Measurements from ENCODE around the gene PCBP2. TPM values are rescaled to one million over a fixed set of nuclear protein-coding genes. Genes with fewer than 3 reads are reported as not detected.
"Not testable (repeated sequence)": the region's sequence is repeated elsewhere in the genome, so short reads cannot be mapped to it uniquely, and the experiment has no call there.

The PCBP2 gene
- total RNA-seq, 1 donor, result 233 TPM

DNA sequence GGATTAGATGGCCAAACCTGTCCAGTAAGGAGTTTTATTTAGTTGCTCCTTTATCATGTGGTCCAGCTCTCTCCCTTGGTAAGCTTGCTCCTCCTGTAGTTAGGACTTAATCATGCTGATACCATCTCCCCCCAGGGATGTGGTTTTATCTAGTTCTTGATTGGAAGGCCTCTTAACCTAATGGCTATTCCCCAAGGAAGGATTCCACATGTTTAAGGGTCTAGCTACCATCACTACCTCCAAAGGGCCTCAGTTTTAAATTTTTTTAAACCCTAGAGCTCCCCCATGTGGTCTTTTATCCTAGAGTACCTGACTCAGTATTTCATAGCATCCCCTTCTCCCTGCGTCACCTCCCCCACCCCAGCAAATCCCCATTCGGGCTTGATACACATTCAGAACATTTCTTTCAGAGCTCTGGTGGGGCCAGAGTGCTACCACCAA lies 24.9 kb downstream of the PCBP2 start:
- DNase-seq (ENCODE audit: low read depth), result peak; percentile 51
- TF ChIP-seq, protein P1, sequence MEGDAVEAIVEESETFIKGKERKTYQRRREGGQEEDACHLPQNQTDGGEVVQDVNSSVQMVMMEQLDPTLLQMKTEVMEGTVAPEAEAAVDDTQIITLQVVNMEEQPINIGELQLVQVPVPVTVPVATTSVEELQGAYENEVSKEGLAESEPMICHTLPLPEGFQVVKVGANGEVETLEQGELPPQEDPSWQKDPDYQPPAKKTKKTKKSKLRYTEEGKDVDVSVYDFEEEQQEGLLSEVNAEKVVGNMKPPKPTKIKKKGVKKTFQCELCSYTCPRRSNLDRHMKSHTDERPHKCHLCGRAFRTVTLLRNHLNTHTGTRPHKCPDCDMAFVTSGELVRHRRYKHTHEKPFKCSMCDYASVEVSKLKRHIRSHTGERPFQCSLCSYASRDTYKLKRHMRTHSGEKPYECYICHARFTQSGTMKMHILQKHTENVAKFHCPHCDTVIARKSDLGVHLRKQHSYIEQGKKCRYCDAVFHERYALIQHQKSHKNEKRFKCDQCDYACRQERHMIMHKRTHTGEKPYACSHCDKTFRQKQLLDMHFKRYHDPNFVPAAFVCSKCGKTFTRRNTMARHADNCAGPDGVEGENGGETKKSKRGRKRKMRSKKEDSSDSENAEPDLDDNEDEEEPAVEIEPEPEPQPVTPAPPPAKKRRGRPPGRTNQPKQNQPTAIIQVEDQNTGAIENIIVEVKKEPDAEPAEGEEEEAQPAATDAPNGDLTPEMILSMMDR (IDR thresholded peaks at IDR 0.05; ENCODE audit: insufficient read depth, low read length), result peak; percentile 19
- H3K4me3 ChIP-seq (ENCODE audit: low read depth, low read length), result no peak overlapping the region

DNA sequence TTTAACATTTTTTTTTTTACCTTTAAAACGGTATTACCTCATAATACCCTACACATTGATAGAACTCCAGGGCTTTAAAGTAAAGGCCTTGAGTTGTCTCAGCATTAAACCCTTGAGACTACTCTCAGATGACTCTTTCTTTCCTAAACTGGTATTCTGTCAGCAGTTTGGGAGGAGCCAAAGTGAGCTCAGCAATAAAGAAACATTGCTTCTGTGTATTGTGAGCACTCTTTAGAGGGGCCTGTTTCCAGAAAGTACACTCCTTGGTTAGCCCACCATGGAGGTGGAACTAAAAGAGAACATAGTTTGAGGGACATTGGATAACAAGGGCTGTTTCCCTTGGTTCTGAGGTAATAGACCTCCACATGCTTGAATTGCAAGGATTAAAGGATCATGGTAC lies 27.0 kb downstream of the PCBP2 start:
- DNase-seq (ENCODE audit: low read depth), result peak; percentile 34
- TF ChIP-seq, protein P1 (IDR thresholded peaks at IDR 0.05; ENCODE audit: insufficient read depth, low read length), result no peak
- no peak overlapping the region for H3K4me3 ChIP-seq (ENCODE audit: low read depth, low read length)

DNA sequence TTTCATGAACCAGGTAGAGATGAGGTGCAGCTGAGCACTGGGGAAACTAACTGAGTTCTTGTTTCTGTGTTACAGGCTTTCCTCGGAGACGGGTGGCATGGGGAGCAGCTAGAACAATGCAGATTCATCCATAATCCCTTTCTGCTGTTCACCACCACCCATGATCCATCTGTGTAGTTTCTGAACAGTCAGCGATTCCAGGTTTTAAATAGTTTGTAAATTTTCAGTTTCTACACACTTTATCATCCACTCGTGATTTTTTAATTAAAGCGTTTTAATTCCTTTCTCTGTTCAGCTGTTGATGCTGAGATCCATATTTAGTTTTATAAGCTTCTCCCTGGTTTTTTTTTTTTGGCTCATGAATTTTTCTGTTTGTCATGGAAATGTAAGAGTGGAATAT lies 27.4 kb downstream of the PCBP2 start:
- H3K4me3 ChIP-seq (ENCODE audit: low read depth, low read length), result no peak overlapping the region
- no peak for DNase-seq (ENCODE audit: low read depth)
- TF ChIP-seq, protein P1 (IDR thresholded peaks at IDR 0.05; ENCODE audit: insufficient read depth, low read length), result no peak

DNA sequence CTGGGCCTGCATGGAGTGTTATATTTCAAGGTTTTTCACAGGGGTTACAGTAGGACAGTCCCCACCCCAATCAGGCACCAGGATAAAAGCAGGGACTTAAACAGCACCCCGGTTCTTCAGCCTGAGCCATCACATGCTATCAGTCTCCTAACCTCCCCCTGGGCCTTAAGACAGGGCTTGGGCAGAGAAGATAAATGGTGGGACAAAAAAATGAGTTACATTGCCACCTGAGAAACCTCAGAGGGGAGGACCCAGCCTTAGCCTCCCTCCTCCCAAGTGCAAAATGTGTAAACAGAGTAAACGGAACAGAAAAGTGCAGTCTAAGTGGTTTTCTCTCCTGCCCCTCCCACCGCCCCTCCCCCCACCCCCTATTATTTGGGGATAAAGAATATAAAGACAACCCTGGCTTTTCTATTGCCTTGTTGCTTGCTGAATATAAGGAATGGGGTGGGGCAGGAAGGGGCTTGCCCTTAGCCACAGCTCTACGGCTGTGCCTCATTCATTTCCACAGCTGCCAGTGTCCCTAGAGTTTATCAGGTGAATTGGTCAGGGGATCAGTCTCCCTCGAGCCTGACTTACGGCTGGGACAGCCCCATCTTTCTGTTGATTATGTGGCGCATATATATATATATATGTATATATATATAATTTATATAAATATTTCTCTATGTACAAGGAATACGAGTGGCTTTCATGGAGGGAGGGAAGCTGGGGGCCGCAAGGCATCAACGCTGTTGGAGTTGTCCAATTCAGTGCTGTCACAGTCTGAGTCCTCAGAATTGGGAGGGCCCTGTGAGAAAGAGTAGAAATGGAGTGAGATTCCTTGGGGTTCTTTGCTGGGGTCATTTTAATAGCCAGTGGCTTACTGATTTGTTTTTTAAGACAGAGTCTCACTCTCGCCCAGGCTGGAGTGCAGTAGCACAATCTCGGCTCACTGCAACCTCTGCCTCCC lies 28.9 kb downstream of the PCBP2 start:
- H3K4me3 ChIP-seq (ENCODE audit: low read depth, low read length), result no peak overlapping the region
- TF ChIP-seq, protein P1 (IDR thresholded peaks at IDR 0.05; ENCODE audit: insufficient read depth, low read length), result no peak
- no peak for DNase-seq (ENCODE audit: low read depth)

DNA sequence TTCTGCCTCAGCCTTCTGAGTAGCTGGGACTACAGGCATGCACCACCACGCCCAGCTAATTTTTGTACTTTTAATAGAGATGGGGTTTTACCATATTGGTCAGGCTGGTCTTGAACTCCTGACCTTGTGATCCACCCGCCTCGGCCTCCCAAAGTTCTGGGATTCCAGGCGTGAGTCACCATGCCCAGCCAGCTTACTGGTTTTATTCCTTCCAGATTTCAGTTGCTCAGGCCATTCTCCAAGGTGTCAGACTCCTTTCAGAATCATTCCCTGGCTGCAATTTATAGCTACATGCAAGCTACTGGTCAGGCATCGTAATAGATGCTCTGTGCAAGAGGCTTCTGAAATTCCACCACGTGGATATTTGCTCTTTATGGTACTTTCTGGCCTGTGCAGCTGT lies 29.6 kb downstream of the PCBP2 start:
- DNase-seq (ENCODE audit: low read depth), result peak; percentile 75
- H3K4me3 ChIP-seq (ENCODE audit: low read depth, low read length), result not testable (repeated sequence)

DNA sequence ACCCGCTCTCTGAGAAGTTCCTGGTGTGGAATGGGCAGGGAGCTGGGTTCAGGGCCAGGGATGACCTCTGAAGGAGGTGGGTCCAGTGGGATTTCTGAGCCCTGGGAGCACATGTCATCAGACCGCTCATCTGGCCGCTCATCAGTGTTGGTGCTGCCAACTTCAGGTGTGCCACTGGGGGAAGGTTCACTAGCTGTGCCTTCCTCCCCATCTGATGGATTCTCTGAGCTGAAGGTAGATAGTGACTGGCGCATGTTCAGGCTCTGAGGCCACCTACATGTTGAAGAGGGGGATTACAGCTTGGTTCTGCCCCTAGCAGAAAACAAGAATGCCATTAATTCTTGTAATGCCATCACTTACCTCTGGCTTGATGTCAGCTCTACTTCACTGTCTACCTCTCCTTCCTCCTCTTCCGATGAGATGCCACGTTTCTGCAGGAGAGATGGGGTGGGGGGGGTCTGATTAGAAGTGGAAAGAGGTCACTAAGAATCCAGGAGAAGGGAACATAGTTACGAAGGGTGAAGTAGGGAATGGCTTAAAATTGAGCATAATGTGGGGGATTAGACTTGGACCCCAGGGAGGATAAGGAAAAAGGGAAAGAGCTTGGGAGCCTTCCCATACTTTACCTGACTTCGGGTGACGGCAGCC lies 30.2 kb downstream of the PCBP2 start:
- no peak overlapping the region for H3K4me3 ChIP-seq (ENCODE audit: low read depth, low read length)
- TF ChIP-seq, protein P1 (IDR thresholded peaks at IDR 0.05; ENCODE audit: insufficient read depth, low read length), result peak; percentile 39
- DNase-seq (ENCODE audit: low read depth), result no peak

DNA sequence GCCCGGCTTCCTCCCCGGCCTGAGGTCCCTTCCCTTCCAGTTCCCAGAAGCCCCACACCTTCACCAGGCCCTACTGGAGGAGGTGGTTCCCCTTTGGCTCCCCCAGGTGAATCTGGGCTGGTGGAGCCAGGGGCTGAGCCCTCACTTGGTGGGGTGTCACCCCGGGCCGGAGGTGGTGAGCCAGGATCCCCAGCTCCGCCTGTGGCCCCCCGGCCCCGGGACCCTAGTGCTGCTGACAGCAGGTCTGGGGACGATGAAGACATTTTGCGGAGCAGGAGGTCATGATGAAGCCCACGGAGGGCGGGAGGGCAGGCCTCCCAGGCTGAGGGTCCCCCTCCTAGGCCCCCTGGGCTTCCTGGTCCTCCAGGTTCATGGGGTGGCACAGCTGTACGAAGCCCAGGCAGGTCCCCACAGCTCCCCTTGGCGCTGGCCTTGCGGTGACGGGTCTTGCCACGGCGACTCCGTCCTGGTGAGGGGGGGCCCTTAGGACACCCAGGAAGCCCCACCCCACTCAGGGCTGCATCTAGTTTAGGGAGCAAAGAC lies 30.8 kb downstream of the PCBP2 start:
- no peak overlapping the region for H3K4me3 ChIP-seq (ENCODE audit: low read depth, low read length)
- no peak for DNase-seq (ENCODE audit: low read depth)
- TF ChIP-seq, protein P1 (IDR thresholded peaks at IDR 0.05; ENCODE audit: insufficient read depth, low read length), result no peak
